ENCODE data around the gene PLPPR1.

Gene PLPPR1

GRCh38 chr9:101081641-101082040 lies 53.1 kb downstream of the PLPPR1 start:
- WGBS, 2 experiments (ENCODE audit: insufficient coverage in 2 of 2): 88 to 100% methylated on average over 3 of the region's 3 CpGs
- Histone ChIP-seq H3K27ac (ENCODE audit: low read depth, low read length, severe bottlenecking) (no peak overlapping the region), H3K36me3 (ENCODE audit: control insufficient read depth, insufficient read depth, low read length) (no peaks in the 10 kb centered on the region), H3K9me3 (ENCODE audit: control insufficient read depth, low read length) (no peaks in the 10 kb centered on the region), H3K4me3 (ENCODE audit: extremely low read depth, insufficient read depth, low read length, poor library complexity, severe bottlenecking) (no peak overlapping the region), H3K4me1 (ENCODE audit: control insufficient read depth, insufficient read depth, low read length, poor library complexity, severe bottlenecking) (no peaks in the 10 kb centered on the region)

DNA sequence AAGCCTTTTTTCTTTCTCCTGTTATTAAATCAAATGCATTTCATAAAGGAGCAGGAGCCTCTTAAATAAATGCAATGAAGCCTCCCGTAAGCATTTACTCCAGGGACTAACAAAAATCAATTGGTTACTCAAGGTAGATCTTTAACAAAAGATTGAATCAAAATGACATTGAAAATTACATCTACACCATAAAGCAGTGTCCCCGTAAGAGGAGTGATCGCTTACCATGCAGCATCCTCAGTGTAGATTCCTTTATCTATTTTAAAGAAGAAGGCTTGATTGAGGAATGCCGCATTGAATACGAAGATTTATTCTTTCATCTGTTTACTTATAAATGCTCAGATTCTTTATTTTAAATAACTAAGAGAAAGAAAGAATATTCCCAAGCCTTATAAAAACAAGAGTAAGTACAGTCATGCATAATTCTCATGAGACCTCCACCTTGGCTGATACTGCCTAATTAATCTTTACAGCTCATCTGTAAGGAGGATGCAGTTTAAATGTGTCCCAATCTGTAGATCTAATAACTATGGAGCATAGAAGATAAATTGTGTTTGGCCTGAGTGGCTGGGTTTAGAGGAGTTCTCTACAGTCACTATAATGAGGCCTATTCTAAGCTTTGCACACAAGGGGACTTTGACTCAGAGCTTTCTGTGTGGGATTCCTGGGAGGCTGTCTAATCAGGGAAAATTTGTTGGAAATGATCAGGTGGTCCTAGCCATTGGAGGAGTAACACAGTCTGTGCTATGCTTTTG lies 55.1 kb downstream of the PLPPR1 start:
- Histone ChIP-seq H3K4me1 (ENCODE audit: control insufficient read depth, insufficient read depth, low read length, poor library complexity, severe bottlenecking) (no peaks in the 10 kb centered on the region), H3K36me3 (ENCODE audit: control insufficient read depth, insufficient read depth, low read length) (no peaks in the 10 kb centered on the region), H3K4me3 (ENCODE audit: extremely low read depth, insufficient read depth, low read length, poor library complexity, severe bottlenecking) (no peak overlapping the region), H3K9me3 (ENCODE audit: control insufficient read depth, low read length) (no peaks in the 10 kb centered on the region), H3K27ac (ENCODE audit: low read depth, low read length, severe bottlenecking) (no peak overlapping the region)
- WGBS, 2 experiments (ENCODE audit: insufficient coverage in 2 of 2): no CpG with 5 or more reads among the region's 5 CpGs

DNA sequence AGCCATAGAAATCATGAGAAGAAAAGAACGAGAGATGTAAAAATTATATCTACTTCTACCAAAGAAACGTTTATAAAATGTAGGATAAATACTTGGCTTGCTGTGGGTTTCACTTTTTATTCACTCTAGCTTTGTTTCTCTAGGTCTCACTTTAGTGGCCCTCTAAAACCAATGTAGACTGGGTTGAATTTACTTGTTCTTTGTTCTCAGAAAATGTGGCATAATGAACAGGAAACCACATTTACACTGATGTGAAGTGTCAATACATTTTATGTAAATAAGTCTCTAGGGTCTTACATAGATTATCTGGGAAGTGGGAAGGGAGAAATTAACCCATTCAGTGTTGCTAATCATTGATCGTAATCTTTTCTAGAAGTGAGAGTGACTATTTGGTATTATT lies 58.9 kb downstream of the PLPPR1 start:
- H3K9me3 ChIP-seq (ENCODE audit: control insufficient read depth, low read length): no peaks in the 10 kb centered on the region
- H3K4me1 ChIP-seq (ENCODE audit: control insufficient read depth, insufficient read depth, low read length, poor library complexity, severe bottlenecking): no peaks in the 10 kb centered on the region
- H3K36me3 ChIP-seq (ENCODE audit: control insufficient read depth, insufficient read depth, low read length): no peaks in the 10 kb centered on the region
- H3K27ac ChIP-seq (ENCODE audit: low read depth, low read length, severe bottlenecking): no peak overlapping the region
- WGBS, 2 experiments (ENCODE audit: insufficient coverage in 2 of 2): no CpG with 5 or more reads among the region's 3 CpGs
- no peak overlapping the region for H3K4me3 ChIP-seq (ENCODE audit: extremely low read depth, insufficient read depth, low read length, poor library complexity, severe bottlenecking)

DNA sequence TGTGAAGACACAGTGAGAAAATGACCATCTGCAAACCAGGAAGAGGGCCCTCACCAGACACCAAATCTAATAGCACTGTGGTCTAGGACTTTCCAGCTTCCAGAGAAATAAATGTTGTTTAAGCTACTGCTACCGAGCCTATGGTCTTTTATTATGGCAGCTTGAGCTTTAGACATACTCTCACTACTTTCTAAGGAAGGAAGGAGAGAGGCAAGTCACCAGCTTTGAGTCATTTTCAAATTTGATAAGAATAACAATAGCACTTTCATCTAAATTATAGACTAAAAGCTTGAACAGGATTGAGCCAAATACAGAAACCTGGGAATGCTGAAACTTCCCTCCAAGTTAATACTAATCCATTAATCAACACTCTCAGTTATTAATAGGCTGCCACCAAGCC lies 64.4 kb downstream of the PLPPR1 start:
- WGBS, 2 experiments (ENCODE audit: insufficient coverage in 2 of 2): no CpG with 5 or more reads among the region's 1 CpG
- H3K36me3 ChIP-seq (ENCODE audit: control insufficient read depth, insufficient read depth, low read length): no peaks in the 10 kb centered on the region
- no peak overlapping the region for H3K27ac ChIP-seq (ENCODE audit: low read depth, low read length, severe bottlenecking)
- H3K9me3 ChIP-seq (ENCODE audit: control insufficient read depth, low read length): no peaks in the 10 kb centered on the region
- peaks cover 8% of the 10 kb centered on the region for H3K4me1 ChIP-seq (ENCODE audit: control insufficient read depth, insufficient read depth, low read length, poor library complexity, severe bottlenecking)
- H3K4me3 ChIP-seq (ENCODE audit: extremely low read depth, insufficient read depth, low read length, poor library complexity, severe bottlenecking): no peak overlapping the region

GRCh38 chr9:101093620-101094019 lies 65.1 kb downstream of the PLPPR1 start:
- Histone ChIP-seq H3K27ac (ENCODE audit: low read depth, low read length, severe bottlenecking) (peak overlapping the region; percentile 55), H3K4me3 (ENCODE audit: extremely low read depth, insufficient read depth, low read length, poor library complexity, severe bottlenecking) (no peak overlapping the region), H3K36me3 (ENCODE audit: control insufficient read depth, insufficient read depth, low read length) (no peaks in the 10 kb centered on the region), H3K4me1 (ENCODE audit: control insufficient read depth, insufficient read depth, low read length, poor library complexity, severe bottlenecking) (peaks cover 8% of the 10 kb centered on the region), H3K9me3 (ENCODE audit: control insufficient read depth, low read length) (no peaks in the 10 kb centered on the region)

GRCh38 chr9:101094686-101095085 lies 66.2 kb downstream of the PLPPR1 start:
- Histone ChIP-seq H3K27ac (ENCODE audit: low read depth, low read length, severe bottlenecking) (no peak overlapping the region), H3K36me3 (ENCODE audit: control insufficient read depth, insufficient read depth, low read length) (no peaks in the 10 kb centered on the region), H3K4me1 (ENCODE audit: control insufficient read depth, insufficient read depth, low read length, poor library complexity, severe bottlenecking) (peaks cover 8% of the 10 kb centered on the region), H3K9me3 (ENCODE audit: control insufficient read depth, low read length) (no peaks in the 10 kb centered on the region), H3K4me3 (ENCODE audit: extremely low read depth, insufficient read depth, low read length, poor library complexity, severe bottlenecking) (no peak overlapping the region)
- WGBS, 2 experiments (ENCODE audit: insufficient coverage in 2 of 2): no CpG with 5 or more reads among the region's 1 CpG

DNA sequence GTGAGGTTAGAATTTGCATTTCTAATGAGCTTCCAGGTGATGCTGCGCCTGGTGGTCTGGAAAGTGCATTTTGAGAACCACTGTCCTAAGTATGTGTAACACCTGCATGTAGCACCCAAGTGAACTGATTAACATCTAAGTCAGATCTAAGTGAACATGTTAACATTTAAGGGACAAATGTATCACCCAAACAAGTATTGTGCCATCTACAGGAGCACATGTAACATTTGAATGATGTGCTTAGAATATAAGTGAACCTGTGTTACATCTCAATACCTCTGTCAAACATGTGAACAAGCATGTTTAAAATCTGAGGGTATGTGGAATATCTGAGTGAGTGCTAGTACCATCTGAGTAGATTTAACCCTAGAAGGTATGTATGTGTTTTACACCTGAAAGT lies 68.7 kb downstream of the PLPPR1 start:
- H3K36me3 ChIP-seq (ENCODE audit: control insufficient read depth, insufficient read depth, low read length): no peaks in the 10 kb centered on the region
- 33% methylated on average over 1 of the region's 1 CpG; no CpG with 5 or more reads in 1 of the 2 experiments for WGBS, 2 experiments (ENCODE audit: insufficient coverage in 2 of 2)
- H3K4me1 ChIP-seq (ENCODE audit: control insufficient read depth, insufficient read depth, low read length, poor library complexity, severe bottlenecking): peaks cover 8% of the 10 kb centered on the region
- H3K27ac ChIP-seq (ENCODE audit: low read depth, low read length, severe bottlenecking): no peak overlapping the region
- no peaks in the 10 kb centered on the region for H3K9me3 ChIP-seq (ENCODE audit: control insufficient read depth, low read length)
- no peak overlapping the region for H3K4me3 ChIP-seq (ENCODE audit: extremely low read depth, insufficient read depth, low read length, poor library complexity, severe bottlenecking)

- Histone ChIP-seq H3K9me3 (ENCODE audit: control insufficient read depth, low read length) (no peaks in the 10 kb centered on the region), H3K36me3 (ENCODE audit: control insufficient read depth, insufficient read depth, low read length) (no peaks in the 10 kb centered on the region), H3K27ac (ENCODE audit: low read depth, low read length, severe bottlenecking) (no peak overlapping the region), H3K4me1 (ENCODE audit: control insufficient read depth, insufficient read depth, low read length, poor library complexity, severe bottlenecking) (peaks cover 5% of the 10 kb centered on the region), H3K4me3 (ENCODE audit: extremely low read depth, insufficient read depth, low read length, poor library complexity, severe bottlenecking) (no peak overlapping the region)
These were observed 69.9 kb downstream of the PLPPR1 start for GRCh38 chr9:101098392-101098791.

GRCh38 chr9:101114317-101114716 lies 85.8 kb downstream of the PLPPR1 start:
- WGBS, 2 experiments (ENCODE audit: insufficient coverage in 2 of 2): 40% methylated on average over 1 of the region's 2 CpGs; no CpG with 5 or more reads in 1 of the 2 experiments
- Histone ChIP-seq H3K4me1 (ENCODE audit: control insufficient read depth, insufficient read depth, low read length, poor library complexity, severe bottlenecking) (peaks cover 6% of the 10 kb centered on the region), H3K36me3 (ENCODE audit: control insufficient read depth, insufficient read depth, low read length) (no peaks in the 10 kb centered on the region), H3K4me3 (ENCODE audit: extremely low read depth, insufficient read depth, low read length, poor library complexity, severe bottlenecking) (no peak overlapping the region), H3K9me3 (ENCODE audit: control insufficient read depth, low read length) (no peaks in the 10 kb centered on the region), H3K27ac (ENCODE audit: low read depth, low read length, severe bottlenecking) (no peak overlapping the region)

GRCh38 chr9:101115102-101115501 lies 86.6 kb downstream of the PLPPR1 start:
- Histone ChIP-seq H3K4me3 (ENCODE audit: extremely low read depth, insufficient read depth, low read length, poor library complexity, severe bottlenecking) (no peak overlapping the region), H3K27ac (ENCODE audit: low read depth, low read length, severe bottlenecking) (no peak overlapping the region)
- WGBS, 2 experiments (ENCODE audit: insufficient coverage in 2 of 2): 32 to 50% methylated on average over 2 to 3 of the region's 4 CpGs

GRCh38 chr9:101117161-101117560 lies 88.6 kb downstream of the PLPPR1 start:
- Histone ChIP-seq H3K27ac (ENCODE audit: low read depth, low read length, severe bottlenecking) (no peak overlapping the region), H3K9me3 (ENCODE audit: control insufficient read depth, low read length) (no peaks in the 10 kb centered on the region), H3K4me1 (ENCODE audit: control insufficient read depth, insufficient read depth, low read length, poor library complexity, severe bottlenecking) (peaks cover 6% of the 10 kb centered on the region), H3K4me3 (ENCODE audit: extremely low read depth, insufficient read depth, low read length, poor library complexity, severe bottlenecking) (no peak overlapping the region), H3K36me3 (ENCODE audit: control insufficient read depth, insufficient read depth, low read length) (no peaks in the 10 kb centered on the region)
- WGBS, 2 experiments (ENCODE audit: insufficient coverage in 2 of 2): no CpG with 5 or more reads among the region's 1 CpG

More at GRCh38 chr9:101115102-101115501, 86.6 kb downstream of the PLPPR1 start:
- no peaks in the 10 kb centered on the region for H3K36me3 ChIP-seq (ENCODE audit: control insufficient read depth, insufficient read depth, low read length)
- no peaks in the 10 kb centered on the region for H3K9me3 ChIP-seq (ENCODE audit: control insufficient read depth, low read length)
- H3K4me1 ChIP-seq (ENCODE audit: control insufficient read depth, insufficient read depth, low read length, poor library complexity, severe bottlenecking): peaks cover 6% of the 10 kb centered on the region
